GM21447 (cell line): ENCODE data around the gene IVD.

Experiments
- ATAC-seq: cut with Tn5 transposase; IDR thresholded peaks from one replicate; pipeline ENCODE4 v1.9.1; 2021; ENCODE audit not compliant: unreplicated experiment

Gene IVD

DNA sequence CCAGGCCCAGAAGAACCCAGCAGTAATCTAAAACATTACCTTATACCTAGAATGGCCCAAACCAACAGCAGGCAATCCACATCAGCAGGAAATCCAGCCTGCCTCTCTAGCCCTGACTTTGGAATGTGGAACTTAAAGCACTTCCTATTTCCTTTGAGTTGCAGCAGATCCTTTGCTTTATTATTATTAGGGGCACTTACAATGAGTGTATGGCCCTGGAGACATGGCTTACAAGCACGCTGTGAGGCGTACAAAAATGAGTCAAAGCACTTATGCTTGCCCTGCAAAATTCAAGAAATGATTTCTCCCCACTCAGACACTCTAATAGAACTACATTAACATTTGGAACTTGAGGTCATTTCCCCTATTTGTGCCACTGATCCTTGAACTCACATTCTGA lies 32.6 kb upstream of the IVD start:
- no peak for ATAC-seq

DNA sequence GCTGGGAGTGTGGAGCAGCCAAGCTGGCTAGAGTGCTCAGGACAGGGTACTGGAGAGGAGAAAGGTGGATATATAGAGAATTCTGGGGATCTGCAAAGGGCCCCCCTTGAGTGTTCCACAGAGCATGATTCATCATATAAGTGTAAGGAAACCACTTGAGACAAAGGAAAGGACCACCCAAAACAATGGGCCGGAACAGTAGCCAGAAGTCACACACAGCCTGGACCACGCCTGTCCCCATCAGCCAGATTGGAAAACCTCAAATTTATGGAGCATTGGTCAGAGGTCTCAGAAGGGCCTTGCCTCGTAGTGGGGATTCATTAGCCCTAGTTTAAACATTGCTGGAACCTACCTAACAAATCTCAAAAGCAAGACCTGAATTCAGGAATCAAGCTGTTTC lies 28.0 kb upstream of the IVD start:
- no peak for ATAC-seq

DNA sequence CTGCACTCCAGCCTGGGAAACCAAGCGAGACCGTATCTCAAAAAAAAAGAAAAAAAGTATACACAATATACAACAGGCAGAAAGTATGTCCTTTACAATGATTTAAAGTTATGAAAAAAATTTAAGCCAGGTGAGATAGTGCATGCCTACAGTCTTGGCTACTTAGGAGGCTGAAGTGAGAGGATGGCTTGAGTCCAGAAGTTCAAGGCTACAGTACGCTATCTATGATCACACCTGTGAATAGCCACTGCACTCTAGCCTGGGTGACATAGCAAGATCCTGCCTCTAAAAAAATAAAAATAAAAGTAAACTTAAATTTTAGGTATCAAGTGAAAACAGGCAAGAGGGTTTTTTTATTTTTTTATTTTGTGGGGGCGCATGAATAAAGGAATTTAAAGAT lies 26.2 kb upstream of the IVD start:
- ATAC-seq = no peak

DNA sequence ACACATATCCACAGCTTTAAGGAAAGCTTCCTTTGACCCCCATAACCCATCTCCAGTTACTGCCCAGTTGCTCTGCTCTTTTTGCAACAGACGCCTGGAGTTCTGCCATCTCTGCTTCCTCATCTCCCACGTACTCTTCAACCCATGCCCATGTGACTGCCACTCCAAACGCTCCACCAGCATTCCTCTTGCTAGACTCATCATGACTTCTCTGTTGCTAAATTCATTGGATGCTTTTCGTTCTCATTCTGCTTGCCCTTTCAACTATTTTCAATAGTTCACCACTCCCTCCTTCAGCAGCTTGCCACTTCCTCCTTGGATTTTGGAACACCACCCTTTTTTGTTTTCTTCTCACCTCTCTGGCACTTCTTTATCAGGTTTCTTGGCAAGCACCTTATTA lies 25.7 kb upstream of the IVD start:
- no peak for ATAC-seq

DNA sequence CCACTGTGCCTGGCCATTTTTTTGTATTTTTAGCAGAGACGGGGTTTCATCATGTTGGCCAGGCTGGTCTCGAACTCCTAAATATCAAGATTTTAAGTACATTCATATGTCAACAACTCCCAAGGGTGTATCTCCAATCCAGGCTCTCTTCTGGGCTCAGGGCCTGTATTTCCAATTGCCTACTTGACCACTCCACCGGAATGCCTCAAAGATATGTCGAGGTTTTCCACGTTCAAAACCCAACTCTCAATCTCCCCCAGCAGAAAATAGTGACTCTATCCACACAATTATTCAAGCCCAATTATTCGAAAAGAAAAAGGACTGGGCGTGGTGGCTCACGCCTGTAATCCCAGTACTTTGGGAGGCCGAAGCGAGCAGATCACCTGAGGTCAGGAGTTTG lies 25.0 kb upstream of the IVD start:
- no peak for ATAC-seq

DNA sequence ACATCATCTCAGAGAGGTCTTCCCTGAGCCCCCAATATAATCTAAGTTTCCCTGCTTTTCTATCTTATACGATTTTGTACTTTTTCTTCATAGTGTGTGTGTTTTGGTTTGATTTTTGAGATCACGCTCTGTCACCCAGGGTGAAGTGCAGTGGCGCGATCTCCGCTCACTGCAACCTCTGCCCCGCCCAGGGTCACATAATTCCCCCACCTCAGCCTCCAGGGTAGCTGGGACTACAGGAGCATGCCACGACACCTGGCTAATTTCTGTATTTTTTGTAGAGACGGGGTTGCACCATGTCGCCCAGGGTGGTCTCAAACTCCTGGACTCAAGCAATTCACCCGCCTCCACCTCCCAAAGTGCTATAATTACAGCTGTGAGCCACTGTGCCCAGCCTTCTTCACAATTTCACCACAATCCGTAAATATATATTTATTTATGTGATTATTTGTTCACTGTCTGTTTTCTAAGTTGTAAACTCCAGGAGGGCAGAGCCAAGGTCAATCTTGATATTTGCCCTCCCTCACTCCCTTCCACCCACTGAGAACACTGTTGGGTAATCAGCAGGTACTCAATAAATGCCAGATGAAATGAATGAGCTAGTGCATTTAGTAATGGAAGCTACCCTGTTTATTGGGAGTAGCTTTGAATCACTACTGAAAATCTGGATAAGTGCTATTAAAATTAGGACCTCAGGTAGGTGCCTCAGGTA lies 23.6 kb upstream of the IVD start:
- no peak for ATAC-seq

DNA sequence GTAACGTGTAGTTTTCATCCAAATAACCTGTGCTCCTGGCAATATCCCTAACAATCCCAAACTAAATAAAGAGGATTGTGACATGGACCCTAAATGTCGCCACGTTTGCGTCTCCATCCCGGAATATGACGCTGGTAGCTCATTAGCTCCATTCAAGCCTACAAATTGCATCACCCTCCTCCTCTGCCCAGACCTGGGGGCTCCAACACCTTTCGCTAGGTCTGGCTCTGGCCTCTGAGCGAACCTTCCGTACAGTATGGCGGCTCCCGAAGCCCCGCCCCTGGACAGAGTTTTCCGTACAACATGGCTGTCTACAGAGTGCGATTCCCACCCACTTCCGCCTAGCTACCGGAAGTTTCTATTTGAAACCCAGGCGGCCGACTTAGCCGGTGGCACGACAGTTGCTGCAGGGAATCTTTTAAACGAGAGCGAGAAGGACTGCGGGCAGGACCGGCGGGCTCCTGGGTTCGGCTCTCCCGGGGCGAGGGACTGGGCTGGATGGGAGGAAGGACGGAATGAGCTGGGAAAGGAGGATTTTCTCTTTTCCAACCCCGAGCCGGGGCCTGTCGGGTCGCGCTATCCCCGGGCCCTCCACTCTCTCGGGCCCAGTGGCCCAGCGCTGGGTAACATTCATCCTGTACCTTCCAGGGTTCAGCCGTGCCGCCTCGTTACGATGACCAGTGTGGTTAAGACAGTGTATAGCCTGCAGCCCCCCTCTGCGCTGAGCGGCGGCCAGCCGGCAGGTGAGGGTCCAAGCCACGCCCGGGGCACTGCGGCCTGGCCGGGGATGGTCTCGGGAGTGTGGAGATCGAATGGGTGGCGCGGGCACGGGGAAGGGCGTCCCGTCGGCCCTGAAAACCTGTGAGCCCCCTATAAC lies 22.8 kb upstream of the IVD start, which contains the start of gene KNSTRN:
KNSTRN (plus strand) TSS at position 142 of the 877 bp plus-strand sequence; CDS start at position 257, 115 bp downstream.
- ATAC-seq = peak; percentile 97

DNA sequence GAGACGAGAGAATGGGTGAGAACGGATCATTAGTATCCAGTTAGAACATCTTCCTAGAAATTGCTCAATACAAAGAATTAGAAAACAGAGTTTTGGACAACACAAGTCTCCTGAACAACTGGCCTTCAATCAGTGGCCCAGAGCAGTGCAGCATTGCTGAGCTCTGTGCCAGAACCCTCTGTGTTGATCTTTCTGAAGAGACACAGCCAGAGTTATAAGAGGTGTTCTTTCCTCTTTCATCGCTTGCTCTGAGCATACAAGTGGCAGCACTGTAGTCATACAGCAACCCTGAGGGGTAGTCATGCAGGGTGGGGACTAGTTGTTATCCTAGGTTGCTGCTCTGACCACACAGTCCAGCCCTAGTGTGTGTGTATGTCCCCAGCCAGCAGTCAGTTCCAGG lies 19.1 kb upstream of the IVD start:
- no peak for ATAC-seq

DNA sequence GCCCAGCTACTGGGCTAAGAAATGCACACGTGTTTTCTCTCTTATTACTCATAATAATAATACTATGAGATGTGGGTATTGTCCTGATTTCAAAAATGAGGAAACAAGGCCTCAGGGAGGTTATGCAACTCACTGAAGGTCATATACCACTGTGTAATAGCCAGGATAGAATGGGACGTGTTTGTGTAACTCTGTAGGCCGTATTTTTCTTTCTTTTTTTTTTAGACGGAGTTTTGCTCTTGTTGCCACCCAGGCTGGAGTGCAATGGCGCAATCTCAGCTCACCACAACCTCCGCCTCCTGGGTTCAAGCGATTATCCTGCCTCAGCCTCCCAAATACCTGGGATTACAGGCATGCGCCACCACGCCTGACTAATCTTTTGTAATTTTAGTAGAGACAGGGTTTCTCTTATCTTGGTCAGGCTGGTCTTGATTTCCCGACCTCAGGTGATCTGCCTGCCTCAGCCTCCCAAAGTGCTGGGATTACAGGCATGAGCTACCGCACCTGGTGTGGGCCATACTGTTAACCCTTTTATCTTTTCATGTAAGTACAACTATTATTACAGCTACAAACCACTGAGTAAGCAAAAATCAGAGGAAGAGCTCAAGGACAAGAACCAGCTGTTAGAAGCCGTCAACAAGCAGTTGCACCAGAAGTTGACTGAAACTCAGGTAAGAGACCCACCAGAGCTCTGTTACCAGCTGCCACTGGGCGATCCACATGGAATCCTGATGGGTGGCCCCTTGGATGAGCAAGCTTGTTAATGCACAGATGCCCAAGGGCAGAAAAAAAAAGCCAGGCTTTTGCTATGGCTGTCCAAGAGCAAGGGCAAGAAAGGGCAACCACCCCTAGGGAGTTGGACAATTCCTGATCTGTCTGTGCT lies 16.4 kb upstream of the IVD start:
- ATAC-seq = no peak

DNA sequence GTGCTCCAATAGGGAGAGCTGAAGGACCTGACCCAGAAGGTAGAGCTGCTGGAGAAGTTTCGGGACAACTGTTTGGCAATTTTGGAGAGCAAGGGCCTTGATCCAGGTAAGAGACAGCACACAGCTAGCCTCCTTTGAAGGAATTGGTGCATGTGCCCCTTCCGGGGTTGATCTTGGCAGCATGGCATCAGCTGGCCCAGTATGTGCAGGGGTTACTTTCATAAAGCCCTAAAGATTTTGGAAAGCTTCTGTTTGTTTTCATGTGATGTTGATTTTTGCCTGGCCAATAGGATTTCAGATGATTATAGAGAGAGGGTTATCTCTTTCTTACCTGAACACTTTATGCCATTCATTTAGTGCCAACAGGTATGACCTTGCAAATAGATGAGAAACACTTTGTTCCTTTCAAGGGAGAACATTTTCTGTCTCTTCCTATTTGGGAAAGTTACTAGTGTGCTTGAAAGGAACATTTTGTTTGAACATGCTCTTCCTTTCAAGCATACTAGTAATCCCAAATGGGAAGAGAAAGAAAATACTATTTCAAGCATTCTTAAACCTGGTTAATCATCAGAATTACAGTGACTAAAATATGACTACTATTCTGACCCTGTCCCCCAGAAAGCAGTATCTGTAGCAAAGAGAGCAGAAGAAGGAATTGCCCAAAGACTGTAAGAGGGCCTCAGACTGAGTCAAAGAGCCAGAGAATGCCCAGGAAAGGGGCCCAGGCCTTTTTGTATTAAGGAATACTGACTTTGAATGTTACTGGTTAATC lies 15.6 kb upstream of the IVD start:
- no peak for ATAC-seq

DNA sequence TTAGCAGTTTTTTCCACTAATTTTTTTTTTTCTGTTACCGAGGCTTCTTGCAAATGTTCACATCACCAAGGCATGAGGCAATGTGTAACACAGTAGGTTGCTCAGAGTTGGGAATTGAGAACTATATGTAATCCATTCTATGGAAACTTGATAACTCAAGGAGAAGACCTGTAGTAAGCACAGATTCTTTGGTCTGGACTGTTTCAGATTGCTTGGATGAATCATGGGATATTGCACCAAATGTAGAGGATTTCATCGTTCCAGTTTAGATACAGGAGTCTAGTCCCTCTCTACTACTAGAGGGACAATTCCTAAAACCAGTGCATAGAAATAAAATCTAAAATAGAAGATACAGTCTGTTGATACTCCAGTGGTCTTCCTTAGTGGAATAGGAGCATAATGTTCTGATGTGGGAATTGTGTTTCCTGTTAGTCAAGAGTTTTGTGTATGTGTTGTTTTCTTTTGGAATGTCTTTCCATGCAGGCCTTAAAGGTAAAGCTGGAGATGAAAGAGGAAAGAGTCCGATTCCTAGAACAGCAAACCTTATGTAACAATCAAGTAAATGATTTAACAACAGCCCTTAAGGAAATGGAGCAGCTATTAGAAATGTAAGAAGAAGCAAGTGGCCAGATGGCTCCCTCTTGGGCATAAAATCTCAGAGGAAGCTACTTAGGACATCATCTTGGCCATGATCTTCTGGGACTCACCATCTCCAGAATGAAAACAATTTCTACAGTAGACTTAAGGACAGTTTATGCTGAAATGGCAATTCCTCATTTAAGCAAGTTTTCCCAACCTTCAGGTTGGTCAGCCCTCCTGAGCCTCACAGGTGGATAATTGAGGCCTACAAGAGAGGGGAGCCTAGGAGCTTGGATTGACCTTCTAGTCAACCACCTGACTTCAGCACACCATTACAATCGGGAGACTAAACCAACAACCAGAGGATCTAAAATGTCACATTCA lies 12.3 kb upstream of the IVD start:
- no peak for ATAC-seq

DNA sequence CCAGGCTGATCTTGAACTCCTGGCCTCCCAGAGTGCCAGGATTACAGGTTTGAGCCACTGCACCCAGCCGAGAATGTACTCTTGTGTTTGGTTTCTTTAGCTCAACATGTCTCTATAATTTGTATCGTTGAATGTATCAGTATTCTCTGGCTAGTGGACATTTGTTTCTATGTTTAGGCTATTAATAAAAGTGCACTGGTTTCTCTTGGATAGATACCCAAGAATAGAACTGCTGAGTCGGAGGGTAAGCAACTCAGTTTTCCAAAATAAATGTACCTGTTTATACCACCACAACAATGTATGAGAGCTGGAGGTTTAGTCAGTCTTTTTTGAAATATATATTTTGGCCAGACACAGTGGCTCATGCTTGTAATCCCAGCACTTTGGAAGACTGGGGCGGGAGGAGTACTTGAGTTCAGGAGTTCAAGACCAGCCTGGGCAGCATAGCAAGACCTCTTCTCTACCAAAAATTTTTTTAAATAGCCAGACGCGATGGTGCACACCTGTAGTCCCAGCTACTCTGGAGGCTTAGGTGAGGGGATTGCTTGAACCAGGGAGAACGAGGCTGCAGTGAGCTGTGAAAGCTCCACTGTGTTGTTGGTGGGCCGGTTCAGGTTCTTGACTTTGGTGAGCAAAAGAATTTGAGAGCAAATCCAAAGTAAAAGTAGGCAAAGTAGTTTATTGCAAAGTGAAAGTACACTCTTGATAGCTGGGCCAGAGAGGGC lies 7.7 kb upstream of the IVD start:
- no peak for ATAC-seq

DNA sequence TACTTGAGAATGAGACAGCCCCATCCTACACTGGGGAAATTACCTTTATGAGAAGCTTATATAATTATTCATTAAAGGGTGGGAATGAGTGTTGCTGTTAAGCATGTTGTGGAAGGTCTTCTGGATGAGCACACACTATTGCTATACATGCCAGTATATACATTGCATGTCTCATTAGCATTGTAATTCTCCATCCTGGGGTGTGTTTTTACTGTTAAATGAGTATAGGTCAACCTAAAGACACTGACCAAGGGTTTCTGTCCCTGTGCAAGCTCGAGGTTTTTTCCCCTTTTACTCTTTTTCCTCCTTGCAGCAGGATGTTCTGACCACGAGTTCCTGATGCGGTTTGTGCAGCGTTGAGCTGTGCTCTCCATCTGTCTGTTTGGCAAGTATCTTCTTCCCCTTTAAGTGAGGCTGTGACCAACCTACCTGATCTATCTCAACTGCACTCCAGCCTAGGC lies 7.2 kb upstream of the IVD start:
- ATAC-seq = peak; percentile 94

DNA sequence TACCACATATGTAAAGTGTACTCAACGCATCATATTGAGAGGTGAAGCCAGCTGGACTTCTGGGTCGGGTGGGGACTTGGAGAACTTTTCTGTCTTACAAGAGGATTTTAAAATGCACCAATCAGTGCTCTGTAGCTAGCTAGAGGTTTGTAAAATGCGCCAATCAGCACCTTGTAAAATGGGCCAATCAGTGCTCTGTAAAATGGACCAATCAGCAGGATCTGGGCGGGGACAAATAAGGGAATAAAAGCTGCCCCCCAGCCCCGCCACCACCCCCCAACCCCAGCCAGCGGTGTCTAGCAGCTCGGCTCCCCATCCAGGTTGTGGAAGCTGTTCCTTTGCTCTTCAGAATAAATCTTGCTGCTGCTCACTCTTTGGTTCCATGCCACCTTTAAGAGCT lies 6.2 kb upstream of the IVD start:
- no peak for ATAC-seq

DNA sequence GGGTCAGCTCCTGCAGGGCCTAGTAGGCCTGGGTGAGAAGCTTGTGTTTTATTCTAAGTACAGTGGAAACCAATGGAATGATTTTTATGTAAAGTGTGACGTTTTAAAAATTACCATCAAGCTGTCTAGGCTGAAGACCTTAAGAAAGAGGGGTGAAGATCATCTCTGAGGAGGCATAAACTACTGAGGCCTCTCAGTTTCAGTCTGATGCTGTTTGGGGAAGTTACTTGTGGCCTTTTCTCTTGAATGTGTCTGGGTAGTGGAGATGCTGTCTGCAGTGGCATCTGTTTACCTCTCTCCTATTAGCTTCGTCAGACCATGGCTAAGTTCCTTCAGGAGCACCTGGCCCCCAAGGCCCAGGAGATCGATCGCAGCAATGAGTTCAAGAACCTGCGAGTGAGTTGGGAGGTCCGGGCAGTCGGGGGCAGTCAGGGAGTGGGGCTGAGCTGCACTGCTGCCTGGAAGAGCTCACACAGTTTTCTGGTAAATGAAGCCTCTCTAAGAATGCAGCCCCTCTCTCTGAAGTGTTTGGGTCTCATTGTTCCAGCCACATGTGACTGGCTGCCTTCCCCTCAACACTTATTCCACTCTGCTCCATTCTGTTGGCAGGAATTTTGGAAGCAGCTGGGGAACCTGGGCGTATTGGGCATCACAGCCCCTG lies 1.9 kb downstream of the IVD start:
- peak; percentile 54 for ATAC-seq

DNA sequence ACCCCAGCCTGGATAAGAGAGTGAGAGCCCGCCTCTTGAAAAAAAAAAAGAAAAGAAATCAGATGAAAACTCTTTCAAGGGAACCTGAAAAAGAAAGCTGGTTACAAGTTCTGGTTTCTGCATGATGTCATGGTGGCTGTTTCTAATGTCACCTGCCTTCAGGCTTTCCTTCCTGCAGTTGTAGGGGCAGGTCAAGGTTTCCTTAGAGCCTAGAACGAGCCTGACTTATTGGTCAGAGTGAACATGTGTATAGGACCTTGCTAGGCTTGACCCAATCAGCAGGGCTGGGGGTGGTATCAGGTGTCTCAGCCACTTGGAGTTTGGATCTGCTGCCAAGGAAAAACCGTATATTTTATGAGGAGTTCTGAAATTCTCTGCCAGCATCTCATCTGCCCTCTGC lies 3.8 kb downstream of the IVD start:
- no peak for ATAC-seq

DNA sequence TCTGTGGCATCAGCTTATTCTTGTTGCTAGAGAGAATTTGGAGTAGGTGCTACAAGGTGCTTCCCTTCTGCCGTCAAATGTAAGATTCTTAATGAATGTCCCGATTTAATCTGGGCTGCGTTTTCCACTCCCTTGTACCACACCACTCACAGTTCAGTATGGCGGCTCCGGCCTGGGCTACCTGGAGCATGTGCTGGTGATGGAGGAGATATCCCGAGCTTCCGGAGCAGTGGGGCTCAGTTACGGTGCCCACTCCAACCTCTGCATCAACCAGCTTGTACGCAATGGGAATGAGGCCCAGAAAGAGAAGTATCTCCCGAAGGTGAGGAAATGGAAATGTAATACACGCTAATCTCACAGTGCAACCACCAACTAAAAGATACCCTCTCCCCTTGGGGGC lies 4.9 kb downstream of the IVD start:
- no peak for ATAC-seq

DNA sequence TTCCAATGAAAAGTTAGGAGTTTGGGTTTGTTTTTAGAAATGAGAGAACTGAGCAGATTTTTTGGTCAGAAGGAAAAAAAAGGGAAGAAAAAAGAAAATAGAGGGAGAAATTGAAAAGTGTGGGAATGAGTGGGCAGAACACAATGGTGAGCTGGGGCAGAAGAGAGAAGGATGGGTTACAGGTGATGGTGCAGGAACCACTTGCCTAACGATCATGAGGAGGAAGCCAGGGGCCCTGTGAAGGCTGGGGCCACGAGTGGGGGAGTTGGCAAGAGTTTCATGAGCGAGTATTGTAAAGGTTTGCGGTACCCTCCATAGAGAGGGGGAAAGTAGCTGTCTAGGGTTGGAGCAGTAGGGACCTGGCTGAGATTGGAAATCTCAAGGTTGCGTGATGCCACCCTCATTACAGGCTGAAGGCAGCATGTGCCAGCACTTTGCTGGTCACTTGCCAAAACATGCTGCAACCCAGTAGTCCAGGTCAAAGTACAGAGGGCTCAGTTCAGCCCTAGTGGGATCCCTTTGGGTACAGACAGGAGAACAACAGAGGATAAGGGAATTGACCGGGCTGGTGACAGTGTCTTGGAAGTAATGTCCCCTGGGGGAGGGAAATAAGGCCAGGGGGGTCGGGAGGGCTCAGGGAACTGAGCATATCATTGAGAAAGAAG lies 6.6 kb downstream of the IVD start:
- no peak for ATAC-seq
